NK-92 (cell line): ENCODE results near the gene ERC1.

Experiments
- DNase-seq: peaks from one replicate; lab custom pipeline; 2025; ENCODE audit not compliant: unreplicated experiment; lab: John Stamatoyannopoulos, UW

Gene ERC1

DNA sequence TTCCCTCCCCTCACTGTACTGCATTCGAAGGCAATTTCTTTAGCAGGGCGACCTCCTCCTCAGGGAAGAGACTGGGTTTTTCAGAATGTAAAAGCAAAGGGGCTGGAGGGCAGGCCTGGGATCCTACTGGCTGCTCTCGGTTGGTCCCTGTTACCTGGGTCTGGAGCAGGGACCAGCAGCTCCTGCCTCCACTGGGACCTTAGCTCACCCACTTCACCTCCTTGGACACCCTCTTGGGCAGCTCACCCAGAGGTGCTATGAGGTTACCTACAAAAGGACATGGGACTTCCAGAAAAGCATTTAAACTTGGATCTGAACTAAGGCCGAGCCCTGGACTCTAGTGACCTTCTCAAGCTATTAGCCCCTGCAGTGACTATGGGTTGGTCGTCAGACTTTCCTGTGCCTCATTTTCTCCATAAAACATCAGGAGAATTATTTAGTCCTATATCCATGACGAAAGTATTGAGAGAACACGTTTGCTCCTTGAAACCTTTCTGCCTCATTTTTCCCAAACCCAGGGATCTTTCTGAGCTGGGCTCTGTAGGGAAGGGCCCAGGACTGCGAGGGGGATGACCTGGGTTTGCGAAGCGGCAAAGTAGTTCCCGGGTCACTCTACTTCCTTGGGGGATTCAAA, 538.3 kb downstream of the ERC1 start:
- DNase-seq, result no peak

- DNase-seq, result no peak
Measured at GRCh38 chr12:1529862-1530591, 539.0 kb downstream of the ERC1 start.

GRCh38 chr12:1530592-1531152, 539.6 kb downstream of the ERC1 start:
- DNase-seq, result no peak

GRCh38 chr12:1531153-1531653, 540.2 kb downstream of the ERC1 start:
- no peak for DNase-seq

GRCh38 chr12:1531654-1532374, 540.8 kb downstream of the ERC1 start:
- DNase-seq, result no peak

- DNase-seq, result no peak
Measured at GRCh38 chr12:1532375-1533165, 541.5 kb downstream of the ERC1 start.

- no peak for DNase-seq
Measured at GRCh38 chr12:1533205-1533601, 542.2 kb downstream of the ERC1 start.

DNA sequence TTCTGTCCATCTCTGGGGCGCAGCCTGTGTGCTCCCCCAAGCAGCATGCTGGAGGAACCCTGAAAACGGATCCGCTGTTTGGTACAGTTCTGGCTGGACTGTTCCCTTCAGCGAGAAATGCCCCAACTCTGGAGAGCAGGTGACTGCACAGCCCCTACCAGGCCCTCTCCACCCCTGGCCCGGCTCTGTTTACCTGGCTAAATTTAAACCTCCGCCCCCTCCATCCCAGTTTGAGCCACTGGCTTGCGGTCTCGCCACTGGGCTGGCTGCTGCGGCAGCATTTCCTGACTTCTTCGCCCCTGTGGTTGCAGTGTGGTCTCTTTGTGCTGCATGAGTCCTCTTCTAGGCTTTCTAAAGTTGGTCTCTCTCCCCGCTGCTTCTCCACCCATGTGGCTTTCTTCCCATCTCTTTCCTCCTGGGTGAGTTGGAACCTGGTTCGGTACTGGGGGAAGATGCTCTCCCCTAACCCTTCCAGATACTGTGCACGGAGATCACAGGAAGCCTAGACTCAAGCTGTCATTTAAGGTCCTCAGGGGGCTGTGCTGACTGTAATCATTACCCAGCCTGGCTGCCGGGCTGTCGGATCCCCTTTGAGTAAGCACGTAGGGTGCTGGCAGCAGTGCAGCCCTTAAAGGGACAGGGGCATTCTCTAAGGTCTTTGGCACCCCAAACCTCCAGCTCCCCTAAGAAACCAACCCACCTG, 542.7 kb downstream of the ERC1 start:
- no peak for DNase-seq

- no peak for DNase-seq
Measured at GRCh38 chr12:1534748-1535147, 543.7 kb downstream of the ERC1 start.

GRCh38 chr12:1536817-1537216, 545.8 kb downstream of the ERC1 start:
- no peak for DNase-seq

GRCh38 chr12:1539135-1539534, 548.1 kb downstream of the ERC1 start:
- no peak for DNase-seq

DNA sequence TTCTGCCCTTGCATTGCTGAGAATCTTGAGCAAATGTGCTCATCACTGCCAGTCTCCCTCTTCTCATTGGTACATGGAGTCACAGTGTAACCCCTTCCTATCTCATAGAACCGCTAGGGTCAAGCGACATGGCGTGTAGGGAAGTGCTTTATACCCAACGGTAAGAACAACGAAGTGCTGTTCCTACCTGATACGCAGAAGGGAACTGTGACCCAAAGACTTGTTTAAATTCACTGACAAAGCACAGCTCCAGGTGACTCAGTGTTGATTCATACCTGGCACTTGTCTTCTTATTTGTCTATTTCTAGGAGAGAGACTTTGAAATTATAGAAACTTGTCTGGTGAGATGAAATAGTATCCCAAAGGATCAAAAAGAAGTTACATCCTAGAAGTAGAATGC, 549.7 kb downstream of the ERC1 start:
- no peak for DNase-seq

- no peak for DNase-seq
Measured at GRCh38 chr12:1542599-1542998, 551.6 kb downstream of the ERC1 start.

DNA sequence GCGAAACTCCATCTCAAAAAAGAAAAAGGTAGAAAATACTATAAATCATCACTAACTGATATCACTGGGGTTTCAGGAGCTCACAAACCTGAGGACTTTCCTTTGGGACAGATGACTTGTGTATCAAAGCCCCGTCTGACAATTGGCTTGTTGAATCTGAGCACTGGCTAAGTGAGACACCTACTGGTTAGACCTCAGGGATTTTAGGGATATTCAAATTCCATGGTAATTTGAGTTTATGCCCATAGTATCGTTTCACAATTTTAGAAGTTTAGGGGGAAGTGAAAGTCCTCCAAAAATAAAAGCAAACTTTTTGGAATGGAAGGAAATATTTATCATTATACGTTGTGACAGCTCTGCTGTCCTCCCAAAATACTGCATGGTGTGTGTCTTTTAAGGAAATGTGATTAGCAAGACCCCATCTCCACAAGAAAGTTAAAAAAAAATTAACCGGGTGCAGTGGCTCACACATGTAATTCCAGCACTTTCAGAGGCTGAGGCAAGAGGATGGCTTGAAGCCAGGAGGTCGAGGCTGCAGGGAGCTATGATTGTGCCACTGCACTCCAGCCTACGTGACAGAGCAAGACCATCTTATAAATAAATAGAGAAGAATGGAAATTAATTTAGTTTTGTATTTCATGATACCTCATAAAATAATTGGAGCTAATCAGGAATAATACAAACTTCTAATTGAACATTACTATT, 554.1 kb downstream of the ERC1 start:
- no peak for DNase-seq
